Heart right ventricle (tissue), 16 donors: ENCODE measurements around the gene CSRP3. TPM values are rescaled to one million over a fixed set of nuclear protein-coding genes. Genes with fewer than 3 reads are reported as not detected.
A peak's percentile ranks its signal among the peaks of the same experiment; 100 is the strongest.

Experiments used
- ATAC-seq, 8 donors: fragments of 200-7000 bp; cut with Tn5 transposase; one replicate each; pipeline ENCODE4 v1.9.1; 2020; ENCODE audit warnings: mild to moderate bottlenecking in 8 of 8, moderate library complexity in 8 of 8, moderate number of reproducible peaks in 1 of 8
- DNase-seq, 2 donors: peaks; one replicate each; pipeline ENCODE4 v3.0.0-alpha.2; 2020
- H3K27ac ChIP-seq, 10 donors: fragments of 200-600 bp; sonication (generic) in 2 of 10; one replicate each; pipeline versions ENCODE4 v1.5.0 to v1.8.0; 2020 to 2022; ENCODE audit warnings: mild to moderate bottlenecking in 3 of 10
- H3K27me3 ChIP-seq, 7 donors: fragments of 200-600 bp; one replicate each; pipeline ENCODE4 v1.8.0; 2021 to 2022; ENCODE audit warnings: mild to moderate bottlenecking in 2 of 7
- H3K36me3 ChIP-seq, 9 donors: fragments of 200-600 bp; sonication (generic) in 1 of 9; one replicate each; pipeline versions ENCODE4 v1.5.0 to v1.8.0; 2020 to 2022; ENCODE audit warnings: mild to moderate bottlenecking in 2 of 9
- H3K4me1 ChIP-seq, 9 donors: fragments of 200-600 bp; sonication (generic) in 1 of 9; one replicate each; pipeline versions ENCODE4 v1.5.0 to v1.8.0; 2020 to 2022; ENCODE audit warnings: mild to moderate bottlenecking in 4 of 9
- H3K4me3 ChIP-seq, 10 donors: fragments of 200-600 bp; sonication (generic) in 2 of 10; one replicate each; pipeline versions ENCODE4 v1.5.0 to v1.8.0; 2020 to 2022; ENCODE audit warnings: mild to moderate bottlenecking in 7 of 10, moderate library complexity in 2 of 10
- H3K9me3 ChIP-seq, 11 donors: fragments of 200-600 bp in 10 of 11; sonication (generic) in 2 of 11; one replicate each; pipeline versions ENCODE4 v1.5.0 to v1.8.0; 2013 to 2022; ENCODE audit warnings: mild to moderate bottlenecking in 2 of 11, control low read depth in 1 of 11, moderate library complexity in 1 of 11
- whole genome bisulfite sequencing, 2 donors: extraction: QIAGEN DNeasy Blood & Tissue Kit; methylation state at CpG; one replicate each; pipeline ENCODE4 v1.1.7; 2013; ENCODE audit warnings: inconsistent platforms in 1 of 2; 5-methylcytosine and 5-hydroxymethylcytosine counted together
- intact Hi-C, 10 donors: fragments of 100-400 bp; cut with DNase I; formaldehyde crosslinking; loops; one replicate each; pipeline versions ENCODE4 v1.11.1 to v1.14.2; 2022
- polyA plus RNA-seq, 2 donors: library from polyadenylated mRNA; stranded (reverse); fragments of 200-250 nt; gene quantifications; one replicate each; pipeline ENCODE4 v1.2.3, GENCODE V29; 2013
- total RNA-seq, 10 donors: library from RNA; stranded (reverse); fragmentation: NEBNext Ultra II Directional in 3 of 10; extraction: Animal tissue kit (Norgen Biotek cat#: 25700) in 3 of 10; gene quantifications; one replicate each; pipeline versions ENCODE4 v1.2.1 to v1.2.4, GENCODE V29; 2021 to 2023
- TF ChIP-seq, protein P1 (sequence below), 9 donors: fragments of 200-600 bp; sonication (generic) in 2 of 9; IDR thresholded peaks; one replicate each; pipeline versions ENCODE4 v1.5.0 to v1.8.0; 2021 to 2022; ENCODE audit warnings: antibody characterized with exemption in 9 of 9, mild to moderate bottlenecking in 5 of 9, moderate library complexity in 1 of 9
- donor health status: Arrhythmogenic right ventricular cardiomyopathy.
- donor health status: ischemic (EF 13 %, LVEDD 7.1; RV severe dilation, severe dysfunction).
- donor health status: healthy with polysubstance abuse.
- donor health status: DM: no; HTN: yes; CAD: no.
- donor health status: DM: no; HTN: no; CAD: no.
- donor health status: ischemic (EF 25% LVEDD 6.9; RV normal size, moderate dysfunction).
- donor health status: ischemic (EF 25% LVEDD 5.7; RV mildly dilated, moderate dysfunction).
- donor health status: healthy.
- donor health status: DM: yes; HTN: yes; CAD: no.
- donor health status: Ischemic cardiomyopathy.
- donor health status: ischemic (EF 35%, LVEDD 5.7; RV mildly dilated, moderate dysfunction).
- donor health status: nonischemic (EF 11% LVEDD 7.7; RV severe dilation, severe dysfunction).
- donor health status: DM: yes; HTN: yes; CAD: no.
- donor health status: PGD.
- donor health status: ischemic (EF 29% LVEDD 5.4; RV normal size, mild dysfunction).
- donor health status: nonischemic (EF 23%, LVEDD 6.1; RV moderate dilation, normal function).

The CSRP3 gene
- total and polyA plus RNA-seq, 12 donors: 534 to 3,929 (median 2,209) TPM

DNA sequence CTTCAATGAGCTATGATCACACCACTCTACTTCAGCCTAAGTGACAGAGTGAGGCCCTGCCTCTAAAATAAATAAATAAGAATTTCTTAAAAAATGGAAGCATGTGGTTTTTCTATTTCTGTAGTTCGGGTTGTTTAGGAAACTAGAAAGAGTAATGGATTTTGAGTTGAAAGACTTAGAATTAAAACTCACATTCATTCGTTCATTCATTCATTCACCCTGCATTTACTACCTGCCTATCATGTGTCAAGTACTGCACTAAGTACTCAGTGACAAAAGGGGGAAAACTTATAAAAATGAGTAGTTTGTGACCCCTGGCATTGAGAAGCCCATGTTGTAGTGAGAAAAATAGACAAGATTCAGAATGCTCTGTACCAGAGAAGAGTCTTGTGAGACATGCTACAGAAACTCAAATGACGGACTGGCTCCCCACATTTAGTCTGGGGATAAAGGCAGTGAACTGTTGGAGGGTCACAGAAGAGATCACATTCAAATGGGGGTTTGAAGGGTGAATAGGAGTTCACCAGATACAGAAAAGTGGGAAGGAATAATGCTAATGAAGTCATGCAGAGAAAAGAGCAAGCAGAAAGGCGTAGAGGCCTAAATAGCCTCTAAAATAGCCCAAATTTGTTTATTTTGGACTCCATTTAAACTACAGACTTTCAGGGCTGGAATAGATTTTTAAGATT lies 7.0 kb downstream of the CSRP3 start:
- intact Hi-C loops: loop anchor here in 2 of 10 donors (5.0 kb wide), 1 partner anchor 48 kb away; the partner anchor contains the start of gene E2F8 (in 2 of the 2)
- TF ChIP-seq, protein P1, sequence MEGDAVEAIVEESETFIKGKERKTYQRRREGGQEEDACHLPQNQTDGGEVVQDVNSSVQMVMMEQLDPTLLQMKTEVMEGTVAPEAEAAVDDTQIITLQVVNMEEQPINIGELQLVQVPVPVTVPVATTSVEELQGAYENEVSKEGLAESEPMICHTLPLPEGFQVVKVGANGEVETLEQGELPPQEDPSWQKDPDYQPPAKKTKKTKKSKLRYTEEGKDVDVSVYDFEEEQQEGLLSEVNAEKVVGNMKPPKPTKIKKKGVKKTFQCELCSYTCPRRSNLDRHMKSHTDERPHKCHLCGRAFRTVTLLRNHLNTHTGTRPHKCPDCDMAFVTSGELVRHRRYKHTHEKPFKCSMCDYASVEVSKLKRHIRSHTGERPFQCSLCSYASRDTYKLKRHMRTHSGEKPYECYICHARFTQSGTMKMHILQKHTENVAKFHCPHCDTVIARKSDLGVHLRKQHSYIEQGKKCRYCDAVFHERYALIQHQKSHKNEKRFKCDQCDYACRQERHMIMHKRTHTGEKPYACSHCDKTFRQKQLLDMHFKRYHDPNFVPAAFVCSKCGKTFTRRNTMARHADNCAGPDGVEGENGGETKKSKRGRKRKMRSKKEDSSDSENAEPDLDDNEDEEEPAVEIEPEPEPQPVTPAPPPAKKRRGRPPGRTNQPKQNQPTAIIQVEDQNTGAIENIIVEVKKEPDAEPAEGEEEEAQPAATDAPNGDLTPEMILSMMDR (IDR thresholded peaks at IDR 0.05): no peak

DNA sequence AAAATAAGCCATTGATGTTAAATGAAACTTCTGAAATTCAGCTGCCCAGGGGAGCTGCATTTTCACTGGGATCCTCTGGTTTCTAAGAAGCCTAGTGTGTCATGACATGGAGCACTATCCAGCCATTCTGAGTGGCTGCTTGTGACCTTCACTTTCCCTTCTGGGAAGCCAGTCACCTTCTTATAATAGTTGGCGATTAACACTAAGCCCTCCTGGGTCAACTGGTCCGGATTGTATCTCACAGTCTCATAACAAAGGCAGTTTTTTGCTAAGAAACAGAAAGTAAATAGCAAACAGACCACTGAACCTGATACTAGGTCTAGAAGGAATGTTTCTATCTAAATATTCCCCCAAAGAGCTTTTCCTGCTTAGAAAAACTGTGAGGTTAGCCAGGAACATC lies 7.9 kb downstream of the CSRP3 start:
- 44 to 51% methylated on average over 2 of the region's 2 CpGs for WGBS, 2 donors
- Histone ChIP-seq H3K4me3 (peak overlapping the region in 1 of 10 donors; percentile 3), H3K9me3 (no peaks in the 10 kb centered on the region), H3K36me3 (peaks cover 0 to 36% (median 13%) of the 10 kb centered on the region in 9 donors), H3K27me3 (no peaks in the 10 kb centered on the region), H3K27ac (peak overlapping the region; percentile 17 to 95 (median 74)), H3K4me1 (peaks cover 0 to 66% (median 24%) of the 10 kb centered on the region in 9 donors)
- DNase-seq (no peak), ATAC-seq (peak in 3 of 8 donors; percentile 26 to 33 (median 31))
- intact Hi-C loops: no loop called here
- TF ChIP-seq, protein P1 (IDR thresholded peaks at IDR 0.05): no peak

More for the DNA sequence above, 7.0 kb downstream of the CSRP3 start:
- Histone ChIP-seq H3K9me3 (no peaks in the 10 kb centered on the region), H3K36me3 (peaks cover 0 to 27% (median 12%) of the 10 kb centered on the region in 9 donors), H3K27ac (peak overlapping the region in 8 of 10 donors; percentile 59 to 95 (median 77)), H3K4me3 (peak overlapping the region in 1 of 10 donors; percentile 3), H3K27me3 (no peaks in the 10 kb centered on the region), H3K4me1 (peaks cover 0 to 66% (median 24%) of the 10 kb centered on the region in 9 donors)
- ATAC-seq: no peak
- WGBS, 2 donors: 79 to 84% methylated on average over 4 of the region's 4 CpGs
- no peak for DNase-seq

DNA sequence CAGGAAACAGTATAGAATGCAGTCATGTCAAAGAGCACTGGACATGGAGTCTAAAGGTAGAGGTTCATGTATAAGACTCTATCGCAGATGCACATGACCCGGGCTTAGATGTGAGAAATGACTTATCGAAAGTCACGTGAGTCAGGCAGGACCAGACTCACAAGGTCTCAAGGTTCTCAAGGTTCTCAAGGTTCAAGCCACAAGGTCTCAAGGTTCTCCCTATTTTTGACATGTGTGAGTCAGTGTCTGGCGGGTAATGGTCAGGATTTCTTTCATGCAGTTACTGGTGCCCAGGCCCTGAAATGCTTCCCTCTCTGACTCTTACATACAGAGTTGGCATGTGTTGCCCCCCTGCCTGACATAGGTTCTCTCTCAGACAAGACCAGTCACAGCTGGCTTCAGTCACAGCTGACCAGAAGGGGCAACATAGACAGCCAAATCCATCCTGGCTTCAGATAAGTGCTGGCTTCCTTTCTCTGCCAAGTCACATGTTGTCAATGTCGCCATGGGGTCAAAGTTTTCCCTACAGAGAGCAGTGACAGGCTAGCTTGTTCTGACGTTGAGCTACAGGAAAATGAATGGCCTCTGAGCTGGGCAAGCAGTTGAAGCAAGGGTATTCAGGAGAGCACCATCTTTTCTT lies 10.1 kb downstream of the CSRP3 start:
- H3K4me1 ChIP-seq: peaks cover 0 to 80% (median 24%) of the 10 kb centered on the region in 9 donors
- peak overlapping the region in 9 of 10 donors; percentile 11 to 95 (median 74) for H3K27ac ChIP-seq
- peaks cover 0 to 54% (median 21%) of the 10 kb centered on the region in 9 donors for H3K36me3 ChIP-seq
- intact Hi-C loops: no loop called here
- DNase-seq (peak in 1 of 2 donors; percentile 68), ATAC-seq (peak; percentile 50 to 88 (median 72))
- 40 to 56% methylated on average over 7 of the region's 7 CpGs for WGBS, 2 donors
- H3K4me3 ChIP-seq: no peak overlapping the region
- TF ChIP-seq, protein P1 (IDR thresholded peaks at IDR 0.05): peak in 3 of 9 donors; percentile 19 to 33 (median 26)
- no peaks in the 10 kb centered on the region for H3K9me3 ChIP-seq
- H3K27me3 ChIP-seq: no peaks in the 10 kb centered on the region

DNA sequence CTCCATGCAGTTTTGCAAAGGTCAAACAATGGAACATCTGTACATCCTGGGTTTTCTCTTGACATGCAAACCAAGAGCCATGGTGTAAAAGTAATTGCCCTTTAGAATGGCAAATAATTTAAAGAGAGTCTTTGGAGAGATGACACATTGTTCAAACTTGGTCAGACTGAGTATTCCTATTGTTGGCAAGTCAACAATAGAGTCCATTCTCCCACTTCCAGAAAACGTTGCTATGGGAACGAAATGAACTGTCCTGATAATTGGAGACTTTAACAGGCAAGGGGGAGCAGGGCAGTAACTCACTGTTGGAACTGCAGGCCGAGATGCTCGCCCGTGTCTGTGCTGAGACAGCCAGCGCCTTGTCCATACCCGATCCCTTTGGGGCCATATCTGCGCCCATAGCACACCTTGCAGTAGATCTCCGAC lies 13.9 kb downstream of the CSRP3 start:
- H3K4me1 ChIP-seq: peaks cover 0 to 63% (median 15%) of the 10 kb centered on the region in 9 donors
- ATAC-seq: no peak

More for the DNA sequence above, 13.9 kb downstream of the CSRP3 start:
- Histone ChIP-seq H3K27ac (peak overlapping the region in 2 of 10 donors; percentile 6 to 24), H3K36me3 (peaks cover 0 to 92% (median 21%) of the 10 kb centered on the region in 9 donors), H3K9me3 (no peaks in the 10 kb centered on the region), H3K4me3 (no peak overlapping the region), H3K27me3 (no peaks in the 10 kb centered on the region)
- intact Hi-C loops: no loop called here
- no peak for DNase-seq
- TF ChIP-seq, protein P1 (IDR thresholded peaks at IDR 0.05): no peak
- 72% methylated on average over 9 of the region's 9 CpGs for WGBS, 2 donors
